Epithelial cell of proximal tubule (primary cell): ENCODE data around the gene ANKRD49. TPM values are rescaled to one million over a fixed set of nuclear protein-coding genes. Genes with fewer than 3 reads are reported as not detected.
A peak's percentile ranks its signal among the peaks of the same experiment; 100 is the strongest.

Experiments
- DNase-seq: peaks from one replicate; pipeline ENCODE4 v3.0.0-alpha.2; 2011; ENCODE audit warnings: low read depth
- H3K4me3 ChIP-seq: 2 replicates; pipeline ENCODE4 v1.5.1; 2011; ENCODE audit warnings: low read depth, mild to moderate bottlenecking, low read length
- total RNA-seq: library from RNA; depleted of rRNA; stranded (reverse); fragments of >200 nt; gene quantifications from 2 replicates; pipeline ENCODE4 v1.2.3, GENCODE V29; 2015
- TF ChIP-seq, protein P1 (sequence below): conservative IDR thresholded peaks from 2 replicates; pipeline ENCODE4 v1.5.1; 2012; ENCODE audit warnings: low read depth, mild to moderate bottlenecking, low read length

The ANKRD49 gene
- total RNA-seq, 1 donor from 2014 or later = 7.2 TPM

- TF ChIP-seq, protein P1, sequence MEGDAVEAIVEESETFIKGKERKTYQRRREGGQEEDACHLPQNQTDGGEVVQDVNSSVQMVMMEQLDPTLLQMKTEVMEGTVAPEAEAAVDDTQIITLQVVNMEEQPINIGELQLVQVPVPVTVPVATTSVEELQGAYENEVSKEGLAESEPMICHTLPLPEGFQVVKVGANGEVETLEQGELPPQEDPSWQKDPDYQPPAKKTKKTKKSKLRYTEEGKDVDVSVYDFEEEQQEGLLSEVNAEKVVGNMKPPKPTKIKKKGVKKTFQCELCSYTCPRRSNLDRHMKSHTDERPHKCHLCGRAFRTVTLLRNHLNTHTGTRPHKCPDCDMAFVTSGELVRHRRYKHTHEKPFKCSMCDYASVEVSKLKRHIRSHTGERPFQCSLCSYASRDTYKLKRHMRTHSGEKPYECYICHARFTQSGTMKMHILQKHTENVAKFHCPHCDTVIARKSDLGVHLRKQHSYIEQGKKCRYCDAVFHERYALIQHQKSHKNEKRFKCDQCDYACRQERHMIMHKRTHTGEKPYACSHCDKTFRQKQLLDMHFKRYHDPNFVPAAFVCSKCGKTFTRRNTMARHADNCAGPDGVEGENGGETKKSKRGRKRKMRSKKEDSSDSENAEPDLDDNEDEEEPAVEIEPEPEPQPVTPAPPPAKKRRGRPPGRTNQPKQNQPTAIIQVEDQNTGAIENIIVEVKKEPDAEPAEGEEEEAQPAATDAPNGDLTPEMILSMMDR = no peak
- no peak for DNase-seq
- no peak overlapping the region for H3K4me3 ChIP-seq
Measured at GRCh38 chr11:94516725-94517124, 22.9 kb downstream of the ANKRD49 start.

- TF ChIP-seq, protein P1 = no peak
- DNase-seq = no peak
- H3K4me3 ChIP-seq = no peak overlapping the region
Measured at GRCh38 chr11:94518300-94518699, 24.5 kb downstream of the ANKRD49 start.

GRCh38 chr11:94519478-94520084 is 25.8 kb downstream of the ANKRD49 start:
- TF ChIP-seq, protein P1 = peak; percentile 63
- no peak overlapping the region for H3K4me3 ChIP-seq
- DNase-seq = no peak

DNA sequence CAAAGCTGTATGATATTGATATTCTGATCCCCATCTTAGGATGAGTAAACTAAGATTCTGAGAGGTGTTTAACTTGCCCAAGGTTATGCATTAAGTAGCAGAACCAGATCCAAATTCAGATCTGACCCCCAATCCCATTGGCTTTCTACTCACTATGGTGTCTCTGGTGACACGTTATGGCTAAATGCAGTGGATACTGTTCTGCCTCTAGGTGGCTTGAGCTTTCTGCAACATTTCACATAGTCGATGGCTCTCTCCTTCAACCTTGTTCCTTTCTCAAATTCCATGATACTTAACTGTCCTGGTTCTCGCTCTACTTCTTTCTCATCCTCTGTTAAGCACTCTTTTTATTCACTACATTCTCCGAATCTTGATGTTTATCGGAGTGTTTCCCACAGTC is 27.9 kb downstream of the ANKRD49 start:
- H3K4me3 ChIP-seq = no peak overlapping the region
- DNase-seq = no peak
- TF ChIP-seq, protein P1 = peak; percentile 62

GRCh38 chr11:94524341-94524740 is 30.6 kb downstream of the ANKRD49 start:
- H3K4me3 ChIP-seq = no peak overlapping the region
- TF ChIP-seq, protein P1 = no peak
- no peak for DNase-seq

DNA sequence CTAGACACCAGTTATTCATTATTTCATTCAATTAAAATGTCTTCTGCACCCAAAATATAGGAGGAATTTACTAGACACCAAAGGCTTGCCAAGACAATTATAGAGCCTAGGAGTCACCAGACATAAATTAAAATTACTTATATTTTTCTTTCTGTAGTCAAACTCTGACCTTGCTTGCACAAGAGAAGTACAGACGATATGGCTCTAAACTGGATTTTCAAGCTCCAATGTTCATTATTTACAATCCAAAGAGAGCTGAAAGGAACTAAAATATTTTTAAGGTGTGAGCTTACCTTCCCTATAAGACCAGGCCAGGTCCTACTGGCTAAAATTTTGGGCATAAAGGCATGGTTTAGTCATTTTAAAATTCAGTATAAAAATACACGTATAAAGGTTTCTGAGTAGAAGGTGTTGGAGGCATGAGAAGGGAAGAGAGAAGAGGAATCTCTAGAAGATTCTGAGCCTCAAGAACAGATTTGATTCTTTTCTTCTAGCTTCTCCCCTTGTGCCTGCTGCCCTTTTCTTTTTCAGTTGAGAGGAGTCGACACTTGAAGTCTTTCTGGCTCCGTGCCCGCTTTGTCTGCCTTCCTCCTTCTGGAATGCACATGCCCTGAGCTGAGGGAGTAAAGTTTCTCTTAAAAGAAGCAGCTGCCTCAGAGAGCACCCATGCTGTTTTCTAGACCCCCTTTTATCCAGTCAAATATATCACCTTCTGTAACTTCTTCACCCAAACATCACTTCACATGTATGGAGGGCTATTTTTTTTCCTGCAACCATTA is 32.0 kb downstream of the ANKRD49 start:
- DNase-seq = no peak

More for the DNA sequence above, 32.0 kb downstream of the ANKRD49 start:
- H3K4me3 ChIP-seq = no peak overlapping the region
- TF ChIP-seq, protein P1 = no peak
